CD8-positive, alpha-beta memory T cell (primary cell): ENCODE measurements around the gene CEP83. TPM values are rescaled to one million over a fixed set of nuclear protein-coding genes. Genes with fewer than 3 reads are reported as not detected.
"Not testable (repeated sequence)": the region's sequence is repeated elsewhere in the genome, so short reads cannot be mapped to it uniquely, and the experiment has no call there.

Experiments used
- CTCF ChIA-PET: fragments of 350-600 bp; sonication (Branson Sonifier 250); formaldehyde crosslinking; loops from one replicate; lab custom pipeline; 2021; ENCODE audit warnings: antibody characterized with exemption; lab: Charles Lee
- POLR2A ChIA-PET: fragments of 350-600 bp; sonication (Branson Sonifier 250); formaldehyde crosslinking; loops from one replicate; lab custom pipeline; 2021; ENCODE audit warnings: antibody characterized with exemption; lab: Charles Lee
- DNase-seq, 5 donors: peaks; one replicate each; pipeline versions ENCODE4 v3.0.0 to v3.0.0-alpha.2; 2020 to 2022; ENCODE audit warnings: mixed read lengths in 1 of 5
- H3K27ac ChIP-seq: one replicate; pipeline ENCODE4 v1.7.0; 2013; ENCODE audit warnings: low read depth, mild to moderate bottlenecking, low read length, moderate library complexity
- H3K27me3 ChIP-seq: 2 replicates; pipeline ENCODE4 v1.7.0; 2013; ENCODE audit warnings: low read length, mild to moderate bottlenecking; ENCODE audit not compliant: insufficient read depth, poor library complexity, severe bottlenecking
- H3K36me3 ChIP-seq: 2 replicates; pipeline ENCODE4 v1.7.0; 2013; ENCODE audit warnings: mild to moderate bottlenecking, low read length, moderate library complexity; ENCODE audit not compliant: insufficient read depth
- H3K4me1 ChIP-seq: 2 replicates; pipeline ENCODE4 v1.7.0; 2013; ENCODE audit warnings: mild to moderate bottlenecking, low read length, moderate library complexity; ENCODE audit not compliant: insufficient read depth
- H3K4me3 ChIP-seq: 2 replicates; pipeline ENCODE4 v1.7.0; 2013; ENCODE audit warnings: mild to moderate bottlenecking, low read length
- H3K9me3 ChIP-seq: 2 replicates; pipeline ENCODE4 v1.7.0; 2013; ENCODE audit warnings: mild to moderate bottlenecking, low read length
- H3K27ac Mint-ChIP-seq, 8 donors: one replicate each; pipeline ENCODE4 v1.8.0; 2020 to 2021; ENCODE audit warnings: mixed read lengths in 8 of 8, mild to moderate bottlenecking in 6 of 8, inconsistent platforms in 3 of 8, moderate library complexity in 3 of 8
- H3K27me3 Mint-ChIP-seq, 2 donors: one replicate each; pipeline ENCODE4 v1.8.0; 2020 to 2021; ENCODE audit warnings: mixed read lengths in 2 of 2, mild to moderate bottlenecking in 1 of 2, moderate library complexity in 1 of 2
- H3K36me3 Mint-ChIP-seq, 3 donors: one replicate each; pipeline ENCODE4 v1.8.0; 2020 to 2021; ENCODE audit warnings: mixed read lengths in 3 of 3, inconsistent platforms in 1 of 3, mild to moderate bottlenecking in 1 of 3
- H3K4me1 Mint-ChIP-seq, 3 donors: one replicate each; pipeline ENCODE4 v1.8.0; 2020 to 2021; ENCODE audit warnings: mixed read lengths in 3 of 3, inconsistent platforms in 1 of 3, mild to moderate bottlenecking in 1 of 3
- H3K4me3 Mint-ChIP-seq, 7 donors: one replicate each; pipeline ENCODE4 v1.8.0; 2020 to 2021; ENCODE audit warnings: mixed read lengths in 7 of 7, mild to moderate bottlenecking in 6 of 7, moderate library complexity in 4 of 7, inconsistent platforms in 2 of 7
- H3K9me3 Mint-ChIP-seq, 5 donors: one replicate each; pipeline ENCODE4 v1.8.0; 2020 to 2022; ENCODE audit warnings: mixed read lengths in 5 of 5, mild to moderate bottlenecking in 3 of 5, moderate library complexity in 2 of 5, inconsistent platforms in 1 of 5
- polyA plus RNA-seq: library from polyadenylated mRNA; unstranded; fragments of 300-500 nt; fragmentation: Illumina TruSeq; gene quantifications from one replicate; pipeline ENCODE4 v1.2.3, GENCODE V29; 2021
- total RNA-seq, 2 experiments: library from RNA; stranded (reverse); gene quantifications; one replicate each; pipeline ENCODE4 v1.2.3, GENCODE V29; 2021

CEP83 gene
- total and polyA plus RNA-seq, 3 experiments from 2014 or later = 5.2 to 25.8 (median 25.7) TPM

GRCh38 chr12:94416613-94417012, 43.1 kb downstream of the CEP83 start:
- Mint-ChIP-seq H3K27me3 (no peaks in the 10 kb centered on the region), H3K27ac (no peak overlapping the region), H3K36me3 (peaks cover 7 to 22% (median 10%) of the 10 kb centered on the region in 3 donors), H3K4me3 (no peak overlapping the region), H3K9me3 (peaks cover 8 to 32% (median 20%) of the 10 kb centered on the region in 5 donors), H3K4me1 (no peaks in the 10 kb centered on the region)
- no peaks in the 10 kb centered on the region for H3K27me3 ChIP-seq
- DNase-seq = no peak
- H3K36me3 ChIP-seq = no peaks in the 10 kb centered on the region
- CTCF ChIA-PET = no interaction called here
- H3K9me3 ChIP-seq = peaks cover under 1% of the 10 kb centered on the region
- no peaks in the 10 kb centered on the region for H3K4me1 ChIP-seq
- POLR2A ChIA-PET = no interaction called here
- H3K4me3 ChIP-seq = no peak overlapping the region
- H3K27ac ChIP-seq = no peak overlapping the region

GRCh38 chr12:94415066-94415465, 44.6 kb downstream of the CEP83 start:
- Histone ChIP-seq H3K9me3 (no peaks in the 10 kb centered on the region), H3K4me3 (no peak overlapping the region), H3K36me3 (no peaks in the 10 kb centered on the region), H3K27ac (no peak overlapping the region), H3K27me3 (no peaks in the 10 kb centered on the region), H3K4me1 (no peaks in the 10 kb centered on the region)
- POLR2A ChIA-PET = no interaction called here
- DNase-seq = no peak
- Mint-ChIP-seq H3K4me3 (no peak overlapping the region), H3K9me3 (peaks cover 6 to 24% (median 13%) of the 10 kb centered on the region in 5 donors), H3K27ac (no peak overlapping the region), H3K27me3 (no peaks in the 10 kb centered on the region), H3K4me1 (no peaks in the 10 kb centered on the region), H3K36me3 (peaks cover 10 to 22% (median 10%) of the 10 kb centered on the region in 3 donors)
- CTCF ChIA-PET = no interaction called here

- no peaks in the 10 kb centered on the region for H3K9me3 ChIP-seq
- peak overlapping the region in 4 of 7 donors; percentile 0 to 26 (median 6) for H3K4me3 Mint-ChIP-seq
- H3K4me1 Mint-ChIP-seq = peaks cover 10 to 12% (median 11%) of the 10 kb centered on the region in 3 donors
- no peaks in the 10 kb centered on the region for H3K36me3 ChIP-seq
- ChIA-PET POLR2A (no interaction called here), CTCF (no interaction called here)
- H3K4me3 ChIP-seq = no peak overlapping the region
- DNase-seq = no peak
- peaks cover 18 to 20% (median 20%) of the 10 kb centered on the region in 3 donors for H3K36me3 Mint-ChIP-seq
- H3K27ac Mint-ChIP-seq = peak overlapping the region in 6 of 8 donors; percentile 4 to 64 (median 15)
- H3K27me3 ChIP-seq = no peaks in the 10 kb centered on the region
- peaks cover 0 to 2% (median 2%) of the 10 kb centered on the region in 5 donors for H3K9me3 Mint-ChIP-seq
- no peaks in the 10 kb centered on the region for H3K4me1 ChIP-seq
- no peak overlapping the region for H3K27ac ChIP-seq
- H3K27me3 Mint-ChIP-seq = peaks cover 0 to 2% of the 10 kb centered on the region in 2 donors
These were observed 54.1 kb downstream of the CEP83 start for GRCh38 chr12:94405413-94406116.

GRCh38 chr12:94404854-94405253, 54.8 kb downstream of the CEP83 start:
- H3K27me3 ChIP-seq = no peaks in the 10 kb centered on the region
- Mint-ChIP-seq H3K36me3 (peaks cover 19 to 27% (median 25%) of the 10 kb centered on the region in 3 donors), H3K27me3 (peaks cover 0 to 2% of the 10 kb centered on the region in 2 donors), H3K27ac (peak overlapping the region in 2 of 8 donors; percentile 39 to 47), H3K4me1 (peaks cover 10 to 12% (median 11%) of the 10 kb centered on the region in 3 donors), H3K4me3 (no peak overlapping the region), H3K9me3 (peaks cover 0 to 7% (median 5%) of the 10 kb centered on the region in 5 donors)
- H3K27ac ChIP-seq = no peak overlapping the region
- DNase-seq = no peak
- H3K36me3 ChIP-seq = no peaks in the 10 kb centered on the region
- CTCF ChIA-PET = no interaction called here
- POLR2A ChIA-PET = no interaction called here
- no peaks in the 10 kb centered on the region for H3K4me1 ChIP-seq
- peaks cover 4% of the 10 kb centered on the region for H3K9me3 ChIP-seq
- H3K4me3 ChIP-seq = no peak overlapping the region

- ChIA-PET POLR2A (no interaction called here), CTCF (no interaction called here)
- Mint-ChIP-seq H3K4me3 (no peak overlapping the region), H3K27me3 (peaks cover 0 to 2% of the 10 kb centered on the region in 2 donors), H3K4me1 (peaks cover 10 to 12% (median 11%) of the 10 kb centered on the region in 3 donors), H3K9me3 (peaks cover 10 to 27% (median 17%) of the 10 kb centered on the region in 5 donors), H3K27ac (no peak overlapping the region), H3K36me3 (peaks cover 25 to 54% (median 40%) of the 10 kb centered on the region in 3 donors)
- DNase-seq = no peak
- Histone ChIP-seq H3K27ac (no peak overlapping the region), H3K4me1 (no peaks in the 10 kb centered on the region), H3K9me3 (peaks cover 12% of the 10 kb centered on the region), H3K27me3 (no peaks in the 10 kb centered on the region), H3K36me3 (no peaks in the 10 kb centered on the region), H3K4me3 (no peak overlapping the region)
These were observed 58.3 kb downstream of the CEP83 start for GRCh38 chr12:94401326-94401725.

GRCh38 chr12:94398685-94399084, 61.0 kb downstream of the CEP83 start:
- H3K36me3 ChIP-seq, H3K4me3 Mint-ChIP-seq, CTCF ChIA-PET, H3K4me1 ChIP-seq, DNase-seq, H3K27me3 Mint-ChIP-seq, H3K4me1 Mint-ChIP-seq, H3K27ac ChIP-seq, H3K4me3 ChIP-seq, H3K27ac Mint-ChIP-seq, POLR2A ChIA-PET, H3K27me3 ChIP-seq: not testable (repeated sequence)
- Mint-ChIP-seq H3K36me3 (peaks cover 25 to 71% (median 49%) of the 10 kb centered on the region in 3 donors), H3K9me3 (peaks cover 10 to 27% (median 19%) of the 10 kb centered on the region in 5 donors)
- peaks cover 12% of the 10 kb centered on the region for H3K9me3 ChIP-seq

GRCh38 chr12:94397401-94397800, 62.3 kb downstream of the CEP83 start:
- no peak overlapping the region for H3K27ac ChIP-seq
- ChIA-PET POLR2A (no interaction called here), CTCF (no interaction called here)
- no peak overlapping the region for H3K27ac Mint-ChIP-seq
- H3K4me1 ChIP-seq = no peaks in the 10 kb centered on the region
- no peaks in the 10 kb centered on the region for H3K27me3 ChIP-seq
- H3K36me3 Mint-ChIP-seq = peaks cover 24 to 73% (median 48%) of the 10 kb centered on the region in 3 donors
- no peak overlapping the region for H3K4me3 Mint-ChIP-seq
- H3K27me3 Mint-ChIP-seq = no peaks in the 10 kb centered on the region
- H3K9me3 ChIP-seq = peaks cover 12% of the 10 kb centered on the region
- DNase-seq = no peak
- no peaks in the 10 kb centered on the region for H3K36me3 ChIP-seq
- H3K9me3 Mint-ChIP-seq = peaks cover 10 to 29% (median 20%) of the 10 kb centered on the region in 5 donors
- no peaks in the 10 kb centered on the region for H3K4me1 Mint-ChIP-seq
- no peak overlapping the region for H3K4me3 ChIP-seq

- H3K27me3 Mint-ChIP-seq, H3K27me3 ChIP-seq, H3K4me1 ChIP-seq, H3K4me3 Mint-ChIP-seq, H3K36me3 ChIP-seq, H3K4me1 Mint-ChIP-seq, H3K27ac ChIP-seq, POLR2A ChIA-PET, DNase-seq, H3K4me3 ChIP-seq, H3K27ac Mint-ChIP-seq, CTCF ChIA-PET: not testable (repeated sequence)
- peaks cover 20 to 79% (median 46%) of the 10 kb centered on the region in 3 donors for H3K36me3 Mint-ChIP-seq
- H3K9me3 ChIP-seq = peaks cover 12% of the 10 kb centered on the region
- H3K9me3 Mint-ChIP-seq = peaks cover 10 to 29% (median 24%) of the 10 kb centered on the region in 5 donors
These were observed 63.7 kb downstream of the CEP83 start for GRCh38 chr12:94396014-94396413.
